Measurements from ENCODE around the gene PPP2R5B.

The PPP2R5B gene

DNA sequence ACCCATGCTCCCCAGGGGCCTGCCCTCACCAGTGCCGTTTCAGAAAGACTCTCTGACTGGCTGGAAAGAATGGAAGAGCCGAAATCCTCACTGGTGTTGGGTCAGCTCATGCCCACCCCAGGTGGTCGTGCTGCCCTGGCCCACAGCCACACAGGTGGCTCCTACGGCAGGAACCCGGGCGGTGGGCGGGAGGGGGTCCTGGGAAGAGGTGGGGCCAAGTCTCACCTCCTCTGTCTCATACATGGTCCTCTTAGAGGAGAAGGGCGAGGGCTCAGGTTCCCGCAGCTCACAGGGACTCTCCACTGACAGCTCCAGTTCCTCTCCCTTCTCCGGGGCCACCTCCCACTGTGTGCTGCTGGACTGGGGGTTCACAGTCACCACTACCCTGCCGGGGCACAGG lies 15.7 kb upstream of the PPP2R5B start:
- DNase-seq (ENCODE audit: low spot score): no peak

DNA sequence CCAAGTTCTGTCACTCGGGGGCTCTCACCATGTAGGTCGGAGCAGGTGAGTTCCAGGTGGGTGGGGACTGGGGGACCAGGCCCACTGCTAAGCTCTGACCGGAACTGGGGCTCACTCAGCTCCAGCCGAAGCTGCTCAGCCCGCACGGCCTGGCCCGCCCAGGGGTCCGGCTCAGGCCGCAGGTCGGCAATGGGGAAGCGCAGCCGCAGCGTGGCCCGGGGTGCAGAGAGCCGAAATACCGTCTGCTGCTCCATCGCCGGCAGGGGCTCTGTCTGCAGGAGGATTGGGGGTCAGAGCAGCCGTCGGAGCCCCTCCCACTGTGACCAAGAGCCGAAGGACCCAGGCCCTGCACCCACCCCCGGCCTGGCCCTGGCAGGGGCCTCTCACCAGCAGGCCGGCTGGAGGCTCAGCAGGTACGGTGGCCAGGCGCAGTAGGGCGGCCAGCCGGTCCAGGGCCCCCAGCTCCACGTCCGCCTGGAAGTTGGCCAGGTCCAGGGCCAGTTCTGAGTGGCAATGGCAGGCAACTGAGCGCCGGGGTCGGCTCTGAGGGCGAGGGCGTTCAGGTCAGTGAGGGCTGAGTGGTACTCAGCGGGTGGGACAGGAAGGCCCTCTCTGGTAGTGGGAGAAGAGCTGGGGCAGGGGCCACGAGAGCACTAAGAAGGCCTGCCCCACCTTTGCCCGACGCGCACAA lies 14.7 kb upstream of the PPP2R5B start:
- DNase-seq (ENCODE audit: low spot score): no peak

DNA sequence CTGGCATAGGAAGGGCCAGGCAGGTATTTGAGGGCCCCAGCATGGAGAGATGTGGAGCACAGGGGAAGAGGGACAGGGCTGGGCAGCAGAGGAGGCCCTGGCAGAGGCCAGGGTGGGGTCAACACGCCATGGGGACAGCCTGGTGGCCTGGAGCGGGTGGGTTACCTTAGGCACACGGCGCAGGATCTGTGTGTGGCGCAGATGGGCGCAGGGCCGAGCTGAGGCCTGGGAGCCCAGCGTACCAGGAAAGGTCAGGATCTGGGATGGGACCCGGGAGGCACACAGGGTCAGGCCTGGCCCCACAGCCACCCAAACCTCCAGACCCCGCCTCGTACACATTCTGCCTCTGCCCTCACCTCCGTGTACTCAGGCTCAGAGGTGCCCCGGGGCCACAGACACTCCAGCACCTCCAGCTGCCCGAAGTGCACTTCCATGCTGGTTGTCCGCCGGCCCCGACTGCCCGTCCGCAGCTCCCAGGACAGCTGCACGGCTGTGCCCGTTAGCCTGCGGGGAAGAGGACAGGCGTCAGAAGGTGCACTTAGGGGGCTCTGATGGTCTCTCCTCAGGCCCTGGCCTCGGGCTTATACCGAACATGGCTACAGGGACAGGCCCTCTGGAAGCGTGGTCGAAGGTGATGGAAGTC lies 13.9 kb upstream of the PPP2R5B start:
- no peak for DNase-seq (ENCODE audit: low spot score)

DNA sequence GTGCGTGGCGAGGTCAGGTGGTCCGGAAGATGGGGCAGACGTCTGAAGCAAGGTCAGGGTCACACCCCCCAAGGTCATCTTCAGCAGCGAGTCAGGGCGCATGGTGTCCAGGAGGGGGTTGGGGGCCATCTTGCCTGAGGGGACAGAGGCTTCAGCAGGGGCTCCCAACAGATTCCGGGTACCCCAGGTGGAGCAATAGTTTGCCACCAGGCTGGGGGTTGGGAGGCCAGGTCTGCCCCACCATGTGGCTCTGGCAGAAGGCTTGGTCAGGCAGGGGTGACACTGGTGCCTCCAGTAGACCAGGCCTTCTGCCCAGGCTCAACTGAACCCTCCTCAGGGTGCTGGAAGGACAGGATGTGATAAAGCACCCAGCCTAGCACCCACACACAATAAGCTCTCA lies 13.3 kb upstream of the PPP2R5B start:
- DNase-seq (ENCODE audit: low spot score): no peak

DNA sequence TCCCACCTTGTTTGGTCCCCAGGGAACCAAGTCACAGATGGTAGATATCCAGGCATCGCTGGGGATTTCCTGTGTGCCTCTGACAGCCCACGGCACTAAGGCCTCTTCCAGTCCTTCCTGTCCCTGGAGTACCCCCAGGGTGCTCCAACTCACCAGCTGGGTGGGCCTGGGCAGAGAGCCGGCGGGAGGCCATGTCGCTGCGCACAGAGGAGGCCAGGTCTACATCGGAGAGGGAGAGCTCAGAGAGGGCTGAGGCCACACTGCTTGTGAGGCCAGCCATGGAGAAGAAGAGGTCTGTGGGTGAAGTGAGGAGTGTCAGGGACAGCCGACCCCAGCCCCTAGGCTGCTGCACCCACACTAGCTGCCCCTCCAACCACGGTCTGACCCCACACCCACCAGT lies 12.8 kb upstream of the PPP2R5B start:
- DNase-seq (ENCODE audit: low spot score): no peak

DNA sequence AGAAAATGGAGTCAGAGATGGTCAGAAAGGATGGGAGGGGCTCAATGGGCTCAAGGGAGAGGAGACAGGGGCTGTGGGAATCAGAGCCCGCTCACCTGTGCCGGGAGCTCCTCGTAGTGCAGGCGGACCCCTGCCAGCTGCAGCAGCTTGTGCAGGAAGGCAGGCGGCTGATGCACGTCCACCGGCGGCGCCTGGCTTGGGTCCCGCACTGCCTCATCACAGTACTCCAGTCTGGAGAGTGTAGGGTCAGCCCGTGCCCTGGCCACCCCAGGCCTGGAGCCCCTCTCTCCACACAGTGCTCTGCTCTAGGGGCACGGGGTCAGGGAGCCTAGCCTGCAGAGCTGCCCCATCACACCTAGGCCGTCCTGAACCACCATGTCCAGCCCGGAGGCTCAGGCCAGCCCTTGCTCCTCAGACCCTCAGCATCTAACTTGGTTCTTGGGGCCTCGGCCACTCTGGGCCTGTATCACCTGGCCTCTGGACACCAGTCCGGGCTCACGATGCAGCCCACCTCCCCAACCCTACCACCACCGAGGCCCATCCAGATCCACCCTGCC lies 11.2 kb upstream of the PPP2R5B start:
- DNase-seq (ENCODE audit: low spot score): no peak

DNA sequence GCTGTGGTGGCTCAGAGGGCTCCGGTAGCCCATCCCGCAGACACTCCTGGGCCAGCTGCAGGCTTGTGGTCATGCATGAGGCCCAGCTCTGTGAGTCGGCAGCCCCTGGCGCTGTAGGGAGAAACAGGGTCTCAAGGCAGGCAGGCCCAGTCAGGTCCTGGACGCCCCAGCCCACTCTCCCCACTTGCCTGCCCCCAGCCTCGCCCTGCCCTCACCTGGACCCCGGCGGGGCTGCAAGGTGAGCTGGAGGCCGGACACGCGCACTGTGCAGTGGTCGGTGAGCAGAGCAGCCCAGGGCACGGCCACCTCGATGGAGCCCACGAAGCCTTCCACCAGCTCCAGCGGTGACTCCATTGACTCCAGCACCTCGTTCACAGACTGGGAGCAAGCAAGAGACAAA lies 10.4 kb upstream of the PPP2R5B start:
- DNase-seq (ENCODE audit: low spot score): no peak

DNA sequence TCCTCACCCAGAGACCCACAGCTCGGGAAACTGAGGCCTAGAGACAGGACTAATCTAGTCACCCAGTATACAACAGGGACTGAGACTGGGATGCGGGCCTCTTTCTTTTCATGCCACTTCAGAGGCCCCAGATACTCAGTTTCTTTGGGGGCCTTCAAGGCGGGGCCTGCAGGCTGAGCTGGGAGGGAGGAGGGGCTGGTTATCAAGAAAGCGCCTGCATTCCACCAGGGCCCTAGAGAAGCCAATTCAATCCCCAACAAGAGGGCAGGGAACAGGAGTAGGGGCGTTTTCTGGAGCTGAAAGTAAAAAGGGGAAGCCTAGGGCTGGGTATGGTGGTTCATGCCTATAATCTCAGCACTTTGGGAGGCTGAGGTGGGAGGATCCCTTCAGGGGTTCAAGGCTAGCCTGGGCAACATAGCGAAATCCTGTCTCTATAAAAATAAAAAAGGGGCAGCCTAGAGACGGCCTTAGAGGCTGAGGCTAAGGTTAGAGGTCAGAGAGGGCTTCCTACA lies 9.1 kb upstream of the PPP2R5B start:
- DNase-seq (ENCODE audit: low spot score): no peak

DNA sequence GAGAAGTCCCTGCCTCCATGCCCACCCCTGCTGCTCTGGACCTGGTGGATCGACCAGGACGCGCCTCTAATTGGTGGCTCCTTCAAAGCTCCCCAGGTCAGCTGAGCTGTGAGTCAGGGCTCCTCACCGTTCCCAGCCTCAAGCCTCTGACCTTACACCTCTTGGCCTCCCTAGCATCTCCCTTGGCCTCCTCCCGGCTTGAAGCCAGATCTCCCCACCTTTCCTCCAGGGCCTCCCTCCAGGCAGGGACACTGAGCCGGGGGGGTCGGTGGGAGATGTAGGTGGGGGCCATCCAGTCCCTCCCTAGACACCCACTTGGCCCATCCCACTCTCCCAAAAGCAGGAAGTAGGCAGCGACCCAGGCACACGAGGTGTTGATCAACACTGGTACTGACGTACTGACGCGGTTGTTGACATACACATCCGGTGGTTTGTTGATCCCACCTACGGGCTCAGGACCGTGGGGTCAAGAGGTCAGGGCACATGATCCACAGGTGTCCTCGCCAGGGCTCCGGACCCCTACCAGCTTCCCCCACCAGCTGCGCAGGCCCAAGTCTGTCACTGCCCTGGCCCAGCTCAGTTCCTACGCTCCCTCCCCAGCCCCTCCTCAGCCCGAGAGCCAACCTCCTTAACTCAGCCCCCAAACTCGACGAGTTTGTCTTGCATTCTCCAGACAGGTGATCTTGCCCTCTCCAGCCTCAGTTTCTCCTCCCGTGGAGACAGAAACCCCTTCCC lies 8.3 kb upstream of the PPP2R5B start:
- peak; percentile 51 for DNase-seq (ENCODE audit: low spot score)

DNA sequence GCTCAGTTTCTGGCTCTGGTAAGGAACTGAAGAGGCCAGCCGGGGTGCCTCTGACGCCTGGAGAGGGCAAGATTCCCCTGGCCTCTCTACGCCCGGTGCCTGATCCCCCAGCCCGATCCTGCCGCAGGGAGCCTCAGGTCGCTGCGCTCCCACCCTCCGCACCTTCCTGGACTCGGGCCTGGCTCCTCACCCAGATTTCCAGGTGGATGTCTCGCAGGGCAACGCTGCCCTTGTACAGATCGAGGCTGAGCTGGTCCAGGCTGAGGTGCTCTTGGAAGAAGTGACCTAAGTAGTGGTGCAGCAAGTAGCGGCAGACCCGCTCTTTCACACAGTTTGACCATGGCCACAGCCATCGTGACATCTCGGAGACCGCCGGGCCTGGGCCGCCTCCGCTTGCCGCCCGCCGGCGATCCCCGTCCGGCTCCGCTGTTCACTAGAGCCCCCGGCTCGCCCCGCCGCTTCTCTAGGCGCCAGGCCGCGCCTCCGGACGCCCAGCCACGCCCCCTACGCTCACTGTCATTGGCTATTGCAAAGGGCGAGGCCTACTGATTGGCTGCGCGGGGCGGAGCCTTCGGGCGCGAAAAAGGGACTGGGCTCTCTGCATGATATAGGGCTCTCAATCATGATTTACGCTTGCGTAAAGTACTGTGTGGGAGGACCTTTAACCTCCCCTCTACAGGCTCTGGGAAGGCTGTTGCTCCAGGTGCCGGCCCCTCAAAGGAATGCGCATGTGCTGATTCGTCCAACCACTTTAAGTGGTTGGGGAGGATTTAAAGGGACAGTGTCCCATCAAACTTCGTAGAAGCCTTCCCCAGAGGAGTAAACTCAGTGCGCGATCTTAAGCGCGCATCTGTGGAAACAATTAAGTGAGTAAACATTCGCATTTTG lies 7.5 kb upstream of the PPP2R5B start, which contains the start of gene ATG2A:
Gene ATG2A, minus strand, starts transcription at position 435 of the 888 bp plus-strand sequence. Its CDS starts 74 bp downstream, at position 361.
- DNase-seq (ENCODE audit: low spot score): peak; percentile 98

DNA sequence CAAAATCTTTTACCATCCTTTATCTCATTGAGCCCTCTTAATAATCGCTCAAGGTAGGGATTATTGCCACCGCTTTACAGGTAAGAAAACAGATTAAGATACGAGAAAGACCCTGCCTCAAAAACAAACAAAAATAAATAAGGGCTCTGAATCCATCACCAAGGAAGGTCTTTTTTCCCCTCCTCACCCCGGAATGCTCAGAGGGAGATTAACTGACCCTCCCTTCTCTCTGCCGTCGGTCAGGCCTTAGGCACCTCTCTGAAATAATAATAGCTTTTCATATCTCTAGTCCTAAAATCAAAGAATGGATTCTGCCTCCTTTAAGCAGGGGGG lies 6.9 kb upstream of the PPP2R5B start:
- DNase-seq (ENCODE audit: low spot score): no peak

DNA sequence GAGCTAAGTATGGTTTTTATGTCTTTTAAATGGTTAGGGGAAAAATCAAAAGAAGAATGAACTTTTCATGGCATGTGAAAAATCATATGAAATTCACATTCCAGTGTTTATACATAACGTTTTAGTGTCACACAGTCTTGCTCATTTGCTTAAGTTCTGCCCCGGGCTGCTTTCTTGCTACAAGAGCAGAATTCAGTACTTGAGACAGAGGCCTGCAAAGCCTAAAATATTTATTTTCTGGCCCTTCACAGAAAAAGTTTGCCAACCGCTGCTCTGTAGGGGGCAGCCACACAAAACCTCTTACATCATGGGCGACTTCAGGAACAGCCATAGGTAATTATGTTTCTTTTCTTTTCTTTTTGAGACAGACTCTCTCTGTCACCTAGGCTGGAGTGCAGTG lies 6.5 kb upstream of the PPP2R5B start:
- DNase-seq (ENCODE audit: low spot score): peak; percentile 37

DNA sequence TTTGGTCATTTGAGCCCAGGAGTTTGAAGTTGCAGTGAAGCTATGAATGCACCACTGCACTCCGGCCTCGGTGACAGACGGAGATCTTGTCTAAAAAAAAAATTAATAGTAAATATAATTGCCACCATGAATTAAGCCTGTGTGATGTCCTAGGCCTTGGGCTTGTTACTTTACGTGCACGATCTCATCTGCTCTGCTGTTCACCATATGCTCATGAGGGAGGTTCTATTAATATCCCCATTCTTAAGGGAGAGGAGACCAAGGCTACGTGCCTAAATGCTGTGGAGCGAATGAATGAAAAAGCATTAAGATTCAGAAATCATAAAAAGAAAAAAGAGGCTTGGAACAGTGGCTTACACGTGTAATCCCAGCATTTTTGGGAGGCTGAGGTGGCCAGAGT lies 4.9 kb upstream of the PPP2R5B start:
- DNase-seq (ENCODE audit: low spot score): no peak

DNA sequence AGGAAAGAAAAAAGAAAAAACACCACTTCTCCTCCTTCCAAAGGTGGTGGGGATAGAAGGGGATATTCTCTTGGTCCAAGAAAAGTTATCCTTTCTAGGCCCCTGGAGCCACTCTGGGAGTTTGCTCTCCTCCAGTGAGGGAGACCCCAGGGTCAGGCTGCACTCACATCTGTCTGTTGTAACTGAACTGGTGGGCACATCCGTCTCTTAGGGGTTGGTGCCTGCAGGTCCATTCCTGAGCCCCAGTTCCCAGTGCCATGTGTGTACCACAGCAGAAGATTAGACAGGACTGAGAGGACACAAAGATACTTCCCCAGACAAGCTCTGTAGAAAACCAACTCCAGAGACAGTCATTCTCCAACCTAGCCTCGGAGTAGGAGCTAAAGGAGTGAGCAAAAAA lies 4.4 kb upstream of the PPP2R5B start:
- DNase-seq (ENCODE audit: low spot score): no peak

DNA sequence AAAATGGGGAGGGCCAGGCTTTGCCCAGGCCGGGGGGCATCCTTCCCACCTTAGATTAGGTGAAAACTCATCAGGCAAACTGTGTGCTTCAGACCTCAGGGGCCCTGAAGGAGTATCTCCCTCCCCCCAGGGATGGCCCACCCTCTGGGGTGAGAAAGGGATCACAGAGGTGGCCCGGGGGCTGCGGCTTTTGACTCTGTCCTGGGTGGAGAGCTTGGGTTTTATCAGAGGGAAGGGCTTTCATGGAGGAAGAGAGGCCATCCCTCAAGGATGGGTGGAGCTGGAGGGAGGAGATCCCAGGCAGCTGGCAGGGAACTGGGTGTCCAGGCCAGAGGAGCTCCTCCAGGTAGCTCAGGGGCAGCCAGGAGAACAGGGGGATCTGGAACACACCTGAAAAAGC lies 3.1 kb upstream of the PPP2R5B start:
- no peak for DNase-seq (ENCODE audit: low spot score)

DNA sequence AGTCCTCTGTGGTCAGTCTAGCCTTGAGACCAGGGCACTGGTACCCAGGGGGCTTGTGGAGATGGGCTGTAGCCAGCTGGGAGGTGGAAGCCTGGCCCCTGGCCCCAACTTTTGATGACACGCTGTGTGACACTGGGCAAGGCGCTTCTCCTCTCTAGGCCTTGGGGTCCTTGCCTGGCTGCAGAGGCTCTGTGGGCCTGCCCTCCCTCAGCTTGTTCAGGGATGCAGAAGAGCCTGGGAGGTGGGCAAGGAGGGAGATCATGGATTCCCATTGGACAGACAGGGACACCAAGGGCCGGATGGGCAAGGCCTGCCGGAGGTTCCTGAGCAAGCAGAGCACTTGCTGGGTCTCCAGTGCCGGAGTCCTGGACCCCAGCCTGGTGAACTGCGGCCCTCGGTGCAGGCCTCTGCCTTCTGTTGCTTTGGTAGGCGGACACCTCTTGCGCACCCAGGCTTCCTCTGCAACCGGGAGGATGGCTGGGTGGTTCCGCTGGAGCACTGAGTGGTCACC lies 1.3 kb upstream of the PPP2R5B start:
- DNase-seq (ENCODE audit: low spot score): no peak

DNA sequence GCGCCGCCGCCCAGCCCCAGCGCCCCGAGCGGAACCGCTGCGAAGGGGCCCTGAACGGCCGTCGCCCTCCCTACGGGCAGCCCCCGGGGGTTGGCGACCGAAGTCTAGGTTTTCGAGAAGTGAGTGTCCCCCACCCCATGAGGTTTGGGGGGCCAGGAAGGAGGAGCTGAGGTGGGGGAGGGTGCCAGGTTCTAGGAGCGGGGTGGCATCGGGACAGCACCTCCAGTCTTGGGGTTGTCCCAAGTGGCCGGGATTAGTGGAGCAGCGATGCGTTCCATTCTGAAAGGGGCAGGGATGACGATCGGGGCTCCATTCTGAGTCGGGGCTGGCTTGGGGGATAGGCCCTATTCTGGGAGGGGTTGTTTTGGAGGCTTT lies 408 bp downstream of the PPP2R5B start:
- peak; percentile 65 for DNase-seq (ENCODE audit: low spot score)

DNA sequence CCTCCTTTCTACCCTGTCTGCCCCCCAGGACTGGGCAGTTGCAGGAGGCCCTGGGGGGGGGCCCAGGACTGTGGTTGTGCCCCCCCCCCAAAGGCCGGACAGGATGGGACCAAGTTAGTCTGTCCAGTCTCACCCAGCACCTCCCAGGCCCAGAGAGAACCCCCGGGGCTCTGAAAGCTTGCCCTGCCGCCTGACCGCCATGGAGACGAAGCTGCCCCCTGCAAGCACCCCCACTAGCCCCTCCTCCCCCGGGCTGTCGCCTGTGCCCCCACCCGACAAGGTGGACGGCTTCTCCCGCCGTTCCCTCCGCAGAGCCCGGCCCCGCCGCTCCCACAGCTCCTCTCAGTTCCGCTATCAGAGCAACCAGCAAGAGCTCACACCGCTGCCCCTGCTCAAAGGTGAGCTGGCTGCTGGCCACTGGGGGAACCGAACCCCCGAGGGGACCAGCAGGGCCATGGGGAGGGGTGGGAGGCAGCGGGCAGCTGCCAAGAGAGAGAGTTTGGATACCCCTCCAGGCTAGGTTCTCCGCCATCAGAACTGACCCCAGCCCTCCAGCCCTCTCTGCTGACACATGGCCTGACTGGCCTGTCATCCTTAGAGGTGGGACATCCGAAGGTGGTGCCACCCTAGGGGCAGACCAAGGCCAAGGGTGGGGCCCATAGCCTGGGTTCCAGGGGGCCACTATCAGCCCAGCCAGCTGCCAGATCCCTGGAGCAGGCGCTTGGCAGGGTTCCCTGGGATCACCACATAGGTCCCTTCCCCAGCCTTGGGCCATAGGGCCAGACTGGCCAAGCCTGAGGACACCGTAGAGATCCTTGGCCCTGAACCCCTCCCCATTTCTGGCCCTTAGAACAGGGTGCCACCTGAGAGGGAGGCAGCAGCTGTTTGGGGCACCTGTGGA lies 1.3 kb downstream of the PPP2R5B start:
- DNase-seq (ENCODE audit: low spot score): no peak

DNA sequence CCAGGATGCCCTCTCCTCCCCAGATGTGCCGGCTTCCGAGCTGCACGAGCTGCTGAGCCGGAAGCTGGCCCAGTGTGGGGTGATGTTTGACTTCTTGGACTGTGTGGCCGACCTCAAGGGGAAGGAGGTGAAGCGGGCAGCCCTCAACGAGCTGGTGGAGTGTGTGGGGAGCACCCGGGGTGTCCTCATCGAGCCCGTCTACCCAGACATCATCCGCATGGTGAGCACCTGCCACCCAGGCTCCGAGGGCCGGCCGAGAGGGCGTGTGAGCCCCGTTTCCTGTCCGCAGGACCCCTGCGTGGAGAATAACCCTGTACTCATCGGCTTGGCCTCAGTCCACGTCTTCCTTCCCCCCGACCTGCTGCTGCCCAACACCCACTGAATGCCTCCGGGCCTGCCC lies 2.2 kb downstream of the PPP2R5B start:
- no peak for DNase-seq (ENCODE audit: low spot score)

DNA sequence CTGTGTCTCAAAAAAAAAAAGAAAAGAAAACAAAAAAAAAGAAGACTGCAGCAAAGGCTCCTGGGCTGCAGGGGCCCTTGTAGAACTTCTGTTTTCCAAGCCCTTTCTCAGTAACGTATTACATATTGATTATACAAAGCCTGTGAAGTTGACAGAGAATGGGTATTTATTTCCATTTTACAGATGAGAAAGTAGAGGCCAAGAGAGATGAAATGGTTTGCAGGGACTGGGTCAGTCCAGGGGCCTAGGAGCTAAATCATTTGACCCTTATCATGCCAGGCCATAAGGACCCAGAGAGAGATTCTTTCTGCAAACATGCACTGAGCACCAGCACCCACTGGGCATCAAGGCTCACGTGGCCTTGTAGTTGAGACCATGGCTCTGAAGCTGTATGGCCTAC lies 4.5 kb downstream of the PPP2R5B start:
- no peak for DNase-seq (ENCODE audit: low spot score)

DNA sequence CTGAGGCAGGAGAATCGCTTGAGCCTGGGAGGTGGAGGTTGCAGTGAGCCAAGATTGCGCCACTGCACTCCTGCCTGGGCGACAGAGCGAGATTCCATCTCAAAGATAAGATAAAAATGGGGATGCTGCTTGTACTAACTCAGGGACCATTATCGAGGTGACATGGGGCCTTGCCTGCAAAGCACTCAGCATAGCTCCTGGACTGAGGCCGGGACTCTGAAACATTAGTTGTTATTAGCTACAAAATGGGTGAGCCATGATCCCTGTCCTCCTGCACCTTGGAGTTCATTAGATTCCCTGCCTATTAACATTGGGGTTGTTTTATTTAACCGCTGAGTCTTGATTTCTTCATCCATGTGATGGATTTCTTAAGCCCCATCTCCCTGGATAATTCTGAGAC lies 5.1 kb downstream of the PPP2R5B start:
- no peak for DNase-seq (ENCODE audit: low spot score)

Measured in GM03348 (cell line).